H9 (cell line): ENCODE results near the gene TIA1. TPM values are rescaled to one million over a fixed set of nuclear protein-coding genes. Genes with fewer than 3 reads are reported as not detected.

Source experiments
- DNase-seq: peaks from one replicate; pipeline ENCODE4 v3.0.0-alpha.2; 2017
- H2AFZ ChIP-seq: one replicate; pipeline ENCODE4 v1.6.1; 2013; ENCODE audit warnings: mild to moderate bottlenecking, low read length, control low read depth, moderate library complexity
- H2AK5ac ChIP-seq: 2 replicates; pipeline ENCODE4 v1.6.1; 2013; ENCODE audit warnings: low read length, control low read depth, mixed read lengths; ENCODE audit not compliant: insufficient read length
- H2BK120ac ChIP-seq: one replicate; pipeline ENCODE4 v1.6.1; 2013; ENCODE audit warnings: low read depth, mild to moderate bottlenecking, low read length, control low read depth, inconsistent platforms; ENCODE audit not compliant: poor library complexity, severe bottlenecking
- H2BK12ac ChIP-seq: 2 replicates; pipeline ENCODE4 v1.6.1; 2013; ENCODE audit warnings: low read length, control low read depth, mixed read lengths, low read depth; ENCODE audit not compliant: insufficient read length
- H2BK15ac ChIP-seq: 2 replicates; pipeline ENCODE4 v1.6.1; 2013; ENCODE audit warnings: low read depth, low read length, control low read depth
- H2BK20ac ChIP-seq: one replicate; pipeline ENCODE4 v1.6.1; 2013; ENCODE audit warnings: low read depth, mild to moderate bottlenecking, low read length, control low read depth, inconsistent platforms; ENCODE audit not compliant: poor library complexity, severe bottlenecking
- H2BK5ac ChIP-seq: 2 replicates; pipeline ENCODE4 v1.6.1; 2013; ENCODE audit warnings: low read length, control low read depth, mixed read lengths; ENCODE audit not compliant: insufficient read length
- H3K14ac ChIP-seq: 2 replicates; pipeline ENCODE4 v1.6.1; 2013; ENCODE audit warnings: low read length, control low read depth; ENCODE audit not compliant: insufficient read depth
- H3K18ac ChIP-seq: 2 replicates; pipeline ENCODE4 v1.6.1; 2013; ENCODE audit warnings: low read depth, mild to moderate bottlenecking, mixed read lengths, low read length, control low read depth; ENCODE audit not compliant: insufficient read length
- H3K23ac ChIP-seq: 2 replicates; pipeline ENCODE4 v1.6.1; 2013; ENCODE audit warnings: low read length, control low read depth, mixed read lengths, low read depth; ENCODE audit not compliant: insufficient read length
- H3K23me2 ChIP-seq: 2 replicates; pipeline ENCODE4 v1.6.1; 2013; ENCODE audit warnings: low read depth, mild to moderate bottlenecking, mixed read lengths, low read length, control low read depth; ENCODE audit not compliant: insufficient read length, poor library complexity, severe bottlenecking
- H3K27ac ChIP-seq: 2 replicates; pipeline ENCODE4 v1.5.1; 2013; ENCODE audit warnings: low read length, control low read depth, mixed read lengths, low read depth; ENCODE audit not compliant: insufficient read length
- H3K27me3 ChIP-seq: 2 replicates; pipeline ENCODE4 v1.6.1; 2013; ENCODE audit warnings: low read length, control low read depth, inconsistent platforms; ENCODE audit not compliant: insufficient read depth
- H3K4ac ChIP-seq: 2 replicates; pipeline ENCODE4 v1.6.1; 2013; ENCODE audit warnings: low read depth, mild to moderate bottlenecking, control low read depth, inconsistent platforms, low read length, moderate library complexity
- H3K4me1 ChIP-seq: 2 replicates; pipeline ENCODE4 v1.6.1; 2013; ENCODE audit warnings: low read length, control low read depth, inconsistent platforms; ENCODE audit not compliant: insufficient read depth
- H3K4me2 ChIP-seq: 2 replicates; pipeline ENCODE4 v1.6.1; 2013; ENCODE audit warnings: low read length, control low read depth, mixed read lengths; ENCODE audit not compliant: insufficient read length, insufficient read depth
- H3K56ac ChIP-seq: 2 replicates; pipeline ENCODE4 v1.6.1; 2013; ENCODE audit warnings: low read depth, mild to moderate bottlenecking, mixed read lengths, low read length, control low read depth; ENCODE audit not compliant: insufficient read length
- H3K79me1 ChIP-seq: 2 replicates; pipeline ENCODE4 v1.6.1; 2013; ENCODE audit warnings: low read depth, mild to moderate bottlenecking, moderate library complexity, low read length, control low read depth, inconsistent platforms; ENCODE audit not compliant: insufficient read depth, poor library complexity, severe bottlenecking
- H3K79me2 ChIP-seq: 2 replicates; pipeline ENCODE4 v1.6.1; 2013; ENCODE audit warnings: low read length, control low read depth, inconsistent platforms; ENCODE audit not compliant: insufficient read depth
- H3K9ac ChIP-seq: 2 replicates; pipeline ENCODE4 v1.6.1; 2013; ENCODE audit warnings: low read length, control low read depth, mixed read lengths; ENCODE audit not compliant: insufficient read length; ENCODE audit errors: extremely low read depth
- H3K9me3 ChIP-seq: one replicate; pipeline ENCODE4 v1.6.1; 2013; ENCODE audit warnings: low read depth, low read length, inconsistent platforms; ENCODE audit not compliant: control insufficient read depth
- H3T11ph ChIP-seq: one replicate; pipeline ENCODE4 v1.6.1; 2013; ENCODE audit warnings: mild to moderate bottlenecking, low read length, control low read depth, inconsistent platforms
- H4K20me1 ChIP-seq: one replicate; pipeline ENCODE4 v1.6.1; 2013; ENCODE audit not compliant: control insufficient read depth, insufficient read length, insufficient read depth
- H4K5ac ChIP-seq: 2 replicates; pipeline ENCODE4 v1.6.1; 2013; ENCODE audit warnings: low read depth, mild to moderate bottlenecking, mixed read lengths, low read length, control low read depth; ENCODE audit not compliant: insufficient read length
- H4K8ac ChIP-seq: replicated peaks from 2 replicates; pipeline ENCODE4 v1.6.1; 2013; ENCODE audit warnings: low read length, control low read depth, mixed read lengths, low read depth; ENCODE audit not compliant: insufficient read length
- H4K91ac ChIP-seq: 2 replicates; pipeline ENCODE4 v1.6.1; 2013; ENCODE audit warnings: low read depth, mild to moderate bottlenecking, moderate library complexity, mixed read lengths, low read length, control low read depth; ENCODE audit not compliant: insufficient read length
- H3K27ac Mint-ChIP-seq, 3 experiments: 2 replicates in 2 of 3; 3 replicates in 1 of 3; pipeline ENCODE4 v1.8.0; 2020 to 2021; ENCODE audit warnings: mixed read lengths in 3 of 3, mild to moderate bottlenecking in 1 of 3, moderate library complexity in 1 of 3
- H3K27me3 Mint-ChIP-seq: 2 replicates; pipeline ENCODE4 v1.8.0; 2021; ENCODE audit warnings: low read depth, mild to moderate bottlenecking, moderate library complexity, mixed read lengths
- H3K36me3 Mint-ChIP-seq, 3 experiments: 2 replicates in 2 of 3; 3 replicates in 1 of 3; pipeline ENCODE4 v1.8.0; 2020 to 2021; ENCODE audit warnings: low read depth in 3 of 3, mixed read lengths in 3 of 3; ENCODE audit not compliant: insufficient read depth in 1 of 3
- H3K4me1 Mint-ChIP-seq, 2 experiments: 2 replicates each; pipeline ENCODE4 v1.8.0; 2020; ENCODE audit warnings: mixed read lengths in 2 of 2
- H3K4me3 Mint-ChIP-seq, 2 experiments: 2 replicates in 1 of 2; 3 replicates in 1 of 2; pipeline ENCODE4 v1.8.0; 2020 to 2021; ENCODE audit warnings: mild to moderate bottlenecking in 2 of 2, mixed read lengths in 2 of 2, moderate library complexity in 1 of 2
- H3K9me3 Mint-ChIP-seq, 2 experiments: 2 replicates in 1 of 2; 3 replicates in 1 of 2; pipeline ENCODE4 v1.8.0; 2020; ENCODE audit warnings: mild to moderate bottlenecking in 2 of 2, mixed read lengths in 2 of 2, moderate library complexity in 1 of 2
- WGBS: extraction: QIAGEN DNeasy Blood & Tissue Kit; methylation state at CpG from one replicate; pipeline ENCODE4 v1.1.7; 2013; ENCODE audit warnings: missing lambda C conversion rate, low lambda C conversion rate, mixed read lengths; ENCODE audit not compliant: insufficient read length; ENCODE audit errors: extremely low coverage; 5-methylcytosine and 5-hydroxymethylcytosine counted together
- total RNA-seq: library from RNA; stranded (reverse); gene quantifications from 2 replicates; pipeline ENCODE4 v1.2.1, GENCODE V29; 2021
- TF ChIP-seq, protein P1 (sequence below): fragments of 200-600 bp; sonication (generic); conservative IDR thresholded peaks from 3 replicates; pipeline ENCODE4 v1.8.0; 2021; ENCODE audit warnings: antibody characterized with exemption, mild to moderate bottlenecking

Gene TIA1
- total RNA-seq, 1 experiment from 2014 or later = 193 TPM

DNA sequence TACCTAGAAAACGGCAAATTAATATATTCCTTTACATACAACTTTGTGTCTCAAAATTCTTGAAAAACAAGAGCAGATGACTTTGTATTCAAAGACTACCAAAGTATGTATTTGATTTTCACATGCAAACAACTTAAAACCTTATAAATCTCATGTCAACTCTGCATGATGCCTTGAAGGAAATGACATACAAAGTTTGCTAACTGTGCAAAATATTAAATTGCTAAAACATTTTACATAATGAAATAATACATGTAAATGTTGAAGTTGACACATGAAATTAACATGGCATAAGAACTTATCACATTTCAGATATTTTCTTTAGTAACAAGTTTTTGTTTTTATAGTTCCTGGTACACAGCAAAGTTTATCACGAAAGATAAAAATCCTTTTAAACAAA, 36.8 kb downstream of the TIA1 start:
- Histone ChIP-seq H3K9ac (no peak overlapping the region), H2BK15ac (no peak overlapping the region), H2BK5ac (no peak overlapping the region), H3K79me2 (no peaks in the 10 kb centered on the region), H2BK20ac (no peak overlapping the region), H3T11ph (no peak overlapping the region), H2AFZ (no peak overlapping the region), H4K8ac (no peak overlapping the region), H3K9me3 (no peaks in the 10 kb centered on the region), H3K18ac (no peak overlapping the region), H2BK120ac (no peak overlapping the region), H3K4me1 (no peaks in the 10 kb centered on the region), H4K91ac (no peak overlapping the region), H3K23me2 (no peaks in the 10 kb centered on the region), H3K79me1 (no peaks in the 10 kb centered on the region), H3K27ac (no peak overlapping the region), H3K23ac (no peak overlapping the region), H2AK5ac (no peak overlapping the region), H4K5ac (no peak overlapping the region), H3K4me2 (no peak overlapping the region), H2BK12ac (no peak overlapping the region), H3K56ac (no peak overlapping the region), H3K14ac (no peak overlapping the region), H4K20me1 (no peaks in the 10 kb centered on the region), H3K27me3 (no peaks in the 10 kb centered on the region), H3K4ac (no peak overlapping the region)
- TF ChIP-seq, protein P1, sequence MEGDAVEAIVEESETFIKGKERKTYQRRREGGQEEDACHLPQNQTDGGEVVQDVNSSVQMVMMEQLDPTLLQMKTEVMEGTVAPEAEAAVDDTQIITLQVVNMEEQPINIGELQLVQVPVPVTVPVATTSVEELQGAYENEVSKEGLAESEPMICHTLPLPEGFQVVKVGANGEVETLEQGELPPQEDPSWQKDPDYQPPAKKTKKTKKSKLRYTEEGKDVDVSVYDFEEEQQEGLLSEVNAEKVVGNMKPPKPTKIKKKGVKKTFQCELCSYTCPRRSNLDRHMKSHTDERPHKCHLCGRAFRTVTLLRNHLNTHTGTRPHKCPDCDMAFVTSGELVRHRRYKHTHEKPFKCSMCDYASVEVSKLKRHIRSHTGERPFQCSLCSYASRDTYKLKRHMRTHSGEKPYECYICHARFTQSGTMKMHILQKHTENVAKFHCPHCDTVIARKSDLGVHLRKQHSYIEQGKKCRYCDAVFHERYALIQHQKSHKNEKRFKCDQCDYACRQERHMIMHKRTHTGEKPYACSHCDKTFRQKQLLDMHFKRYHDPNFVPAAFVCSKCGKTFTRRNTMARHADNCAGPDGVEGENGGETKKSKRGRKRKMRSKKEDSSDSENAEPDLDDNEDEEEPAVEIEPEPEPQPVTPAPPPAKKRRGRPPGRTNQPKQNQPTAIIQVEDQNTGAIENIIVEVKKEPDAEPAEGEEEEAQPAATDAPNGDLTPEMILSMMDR = no peak
- DNase-seq = no peak
- Mint-ChIP-seq H3K9me3 (no peaks in the 10 kb centered on the region), H3K36me3 (peaks cover 14 to 56% (median 50%) of the 10 kb centered on the region in 3 experiments; a peak in 6 of 7 replicates), H3K27me3 (no peaks in the 10 kb centered on the region), H3K4me3 (no peak overlapping the region), H3K27ac (no peak overlapping the region), H3K4me1 (no peaks in the 10 kb centered on the region)
- no CpG with 5 or more reads among the region's 2 CpGs for WGBS
